Measurements from ENCODE around the gene CFAP299.
"Not testable (repeated sequence)": the region's sequence is repeated elsewhere in the genome, so short reads cannot be mapped to it uniquely, and the experiment has no call there.

The CFAP299 gene

GRCh38 chr4:80608281-80608980, 272.9 kb downstream of the CFAP299 start:
- DNase-seq (ENCODE audit: low read depth in 2 of 2) = no peak

- DNase-seq (ENCODE audit: low read depth in 2 of 2) = no peak
Measured at GRCh38 chr4:80610199-80610598, 274.7 kb downstream of the CFAP299 start.

- no peak for DNase-seq (ENCODE audit: low read depth in 2 of 2)
Measured at GRCh38 chr4:80610845-80611677, 275.5 kb downstream of the CFAP299 start.

- DNase-seq (ENCODE audit: low read depth in 2 of 2) = no peak
Measured at GRCh38 chr4:80611678-80611979, 276.1 kb downstream of the CFAP299 start.

- DNase-seq (ENCODE audit: low read depth in 2 of 2) = no peak
Measured at GRCh38 chr4:80613470-80613869, 277.9 kb downstream of the CFAP299 start.

GRCh38 chr4:80614319-80614718, 278.8 kb downstream of the CFAP299 start:
- no peak for DNase-seq (ENCODE audit: low read depth in 2 of 2)

- DNase-seq (ENCODE audit: low read depth in 2 of 2) = no peak
Measured at GRCh38 chr4:80615099-80615498, 279.6 kb downstream of the CFAP299 start.

GRCh38 chr4:80619070-80619674, 283.6 kb downstream of the CFAP299 start:
- DNase-seq (ENCODE audit: low read depth in 2 of 2) = no peak

GRCh38 chr4:80631861-80632260, 296.3 kb downstream of the CFAP299 start:
- no peak for DNase-seq (ENCODE audit: low read depth in 2 of 2)

- DNase-seq (ENCODE audit: low read depth in 2 of 2) = no peak
Measured at GRCh38 chr4:80637190-80637589, 301.7 kb downstream of the CFAP299 start.

- no peak for DNase-seq (ENCODE audit: low read depth in 2 of 2)
Measured at GRCh38 chr4:80646061-80646460, 310.5 kb downstream of the CFAP299 start.

- DNase-seq (ENCODE audit: low read depth in 2 of 2) = no peak
Measured at GRCh38 chr4:80655662-80656061, 320.1 kb downstream of the CFAP299 start.

- DNase-seq (ENCODE audit: low read depth in 2 of 2) = not testable (repeated sequence)
Measured at GRCh38 chr4:80670118-80670517, 334.6 kb downstream of the CFAP299 start.

GRCh38 chr4:80678413-80678812, 342.9 kb downstream of the CFAP299 start:
- no peak for DNase-seq (ENCODE audit: low read depth in 2 of 2)

GRCh38 chr4:80680934-80681333, 345.4 kb downstream of the CFAP299 start:
- no peak for DNase-seq (ENCODE audit: low read depth in 2 of 2)

- no peak for DNase-seq (ENCODE audit: low read depth in 2 of 2)
Measured at GRCh38 chr4:80685214-80685613, 349.7 kb downstream of the CFAP299 start.

- not testable (repeated sequence) for DNase-seq (ENCODE audit: low read depth in 2 of 2)
Measured at GRCh38 chr4:80687736-80688135, 352.2 kb downstream of the CFAP299 start.

- DNase-seq (ENCODE audit: low read depth in 2 of 2) = no peak
Measured at GRCh38 chr4:80694171-80694570, 358.6 kb downstream of the CFAP299 start.

GRCh38 chr4:80705311-80705710, 369.8 kb downstream of the CFAP299 start:
- no peak for DNase-seq (ENCODE audit: low read depth in 2 of 2)

GRCh38 chr4:80709082-80709869, 373.7 kb downstream of the CFAP299 start:
- DNase-seq (ENCODE audit: low read depth in 2 of 2) = no peak

- no peak for DNase-seq (ENCODE audit: low read depth in 2 of 2)
Measured at GRCh38 chr4:80710748-80711451, 375.4 kb downstream of the CFAP299 start.

Data from stimulated activated CD4-positive, alpha-beta T cell treated with anti-CD3 and anti-CD28 coated beads, Interleukin-4, amount 100 ng/mL, for 48 hours (primary cell).